BLaER1 treated with 17β-estradiol and CSF1 and Interleukin-3, amounts not matched to agents 10 nM and 100 nM (cell line): ENCODE results near the gene RLF.

ENCODE experiments used
- H3K27ac ChIP-seq, 11 experiments: shearing (Covaris generic); formaldehyde crosslinking; 2 replicates each; pipeline ENCODE4 v1.8.1; 2022
- H3K27me3 ChIP-seq, 11 experiments: shearing (Covaris generic); formaldehyde crosslinking; 2 replicates each; pipeline ENCODE4 v1.8.1; 2022
- H3K36me3 ChIP-seq, 11 experiments: shearing (Covaris generic); formaldehyde crosslinking; 2 replicates each; pipeline ENCODE4 v1.8.1; 2022
- H3K4me1 ChIP-seq, 10 experiments: shearing (Covaris generic); formaldehyde crosslinking; 2 replicates each; pipeline ENCODE4 v1.8.1; 2022
- H3K4me2 ChIP-seq, 11 experiments: shearing (Covaris generic); formaldehyde crosslinking; 2 replicates each; pipeline ENCODE4 v1.8.1; 2022
- H3K4me3 ChIP-seq, 10 experiments: shearing (Covaris generic); formaldehyde crosslinking; 2 replicates each; pipeline ENCODE4 v1.8.1; 2022
- H3K9ac ChIP-seq, 11 experiments: shearing (Covaris generic); formaldehyde crosslinking; 2 replicates each; pipeline ENCODE4 v1.8.1; 2022
- H3K9me3 ChIP-seq, 11 experiments: shearing (Covaris generic); formaldehyde crosslinking; replicated peaks in 1 of 11; 2 replicates each; pipeline ENCODE4 v1.8.1; 2022
- H4K20me1 ChIP-seq, 11 experiments: shearing (Covaris generic); formaldehyde crosslinking; 2 replicates each; pipeline ENCODE4 v1.8.1; 2022
- Cebpa-rat ChIP-seq, 11 experiments: shearing (Covaris generic); IDR thresholded peaks; 2 replicates each; pipeline ENCODE4 v1.8.1; 2022

The RLF gene

DNA sequence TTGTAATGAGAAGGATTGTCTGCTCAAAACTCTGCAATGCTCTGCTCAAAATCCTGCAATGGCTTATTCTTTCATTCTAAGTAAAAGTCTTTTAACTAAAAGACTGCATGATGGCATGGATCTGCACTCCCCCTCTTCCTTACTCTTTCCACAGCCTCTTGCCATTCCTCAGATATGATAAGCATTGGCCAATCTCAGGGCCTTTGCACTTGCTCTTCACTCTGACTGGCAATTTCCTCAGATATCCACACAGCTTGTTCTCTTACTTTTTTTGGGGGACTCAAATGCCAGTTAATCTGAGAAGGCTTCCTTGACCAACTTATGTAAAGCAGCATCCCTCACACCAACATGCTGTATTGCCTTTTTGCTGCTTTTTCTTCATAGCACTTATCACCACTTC is 94.0 kb downstream of the RLF start:
- Histone ChIP-seq H3K4me2 (peak overlapping the region in 1 of 11 experiments; percentile 94; a peak in 1 of 22 replicates), H3K36me3 (peaks cover 4 to 11% (median 10%) of the 10 kb centered on the region in 11 experiments), H3K9me3 (no peaks in the 10 kb centered on the region), H4K20me1 (peaks cover 0 to 10% (median 0%) of the 10 kb centered on the region in 11 experiments; a peak in 3 of 22 replicates), H3K4me1 (peaks cover 19 to 40% (median 24%) of the 10 kb centered on the region in 10 experiments), H3K27ac (no peak overlapping the region), H3K27me3 (no peaks in the 10 kb centered on the region), H3K9ac (no peak overlapping the region), H3K4me3 (no peak overlapping the region)
- TF ChIP-seq Cebpa-rat (IDR thresholded peaks at IDR 0.05): no peak

DNA sequence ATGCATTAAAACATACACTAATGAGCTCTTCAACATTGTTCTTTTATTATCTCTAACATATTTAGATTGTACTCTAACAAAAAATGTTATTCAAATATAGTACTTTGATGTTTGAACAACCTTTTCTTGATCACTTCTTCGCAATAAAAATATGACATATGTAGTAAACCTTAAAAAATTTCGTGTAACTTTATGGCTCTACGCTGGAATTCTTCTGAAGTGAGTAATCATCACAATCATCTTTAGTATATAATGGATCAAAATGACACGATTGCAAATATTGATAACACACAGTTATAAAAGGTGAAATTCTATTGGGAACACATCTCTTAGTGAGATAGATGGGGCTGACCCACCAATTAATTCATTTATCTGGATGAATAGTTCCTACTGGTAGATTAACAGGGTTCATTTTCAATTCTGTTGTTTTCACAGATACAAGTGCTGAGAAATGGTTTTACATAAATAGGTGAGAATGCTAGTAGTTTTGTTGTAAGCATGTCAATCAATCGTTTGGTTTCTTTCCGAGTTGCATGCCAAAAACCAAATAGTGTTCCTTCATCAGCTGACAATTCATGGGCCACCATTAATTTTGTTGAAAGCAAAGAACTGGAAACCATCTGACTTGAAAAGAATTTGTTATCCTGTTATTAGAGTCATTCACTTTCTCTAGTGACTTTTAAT is 95.4 kb downstream of the RLF start:
- Histone ChIP-seq H3K36me3 (peaks cover 17 to 24% (median 23%) of the 10 kb centered on the region in 11 experiments), H3K27ac (peak overlapping the region; percentile 89 to 99 (median 96); a peak in 18 of 22 replicates)
- no peak for TF ChIP-seq Cebpa-rat (IDR thresholded peaks at IDR 0.05)

DNA sequence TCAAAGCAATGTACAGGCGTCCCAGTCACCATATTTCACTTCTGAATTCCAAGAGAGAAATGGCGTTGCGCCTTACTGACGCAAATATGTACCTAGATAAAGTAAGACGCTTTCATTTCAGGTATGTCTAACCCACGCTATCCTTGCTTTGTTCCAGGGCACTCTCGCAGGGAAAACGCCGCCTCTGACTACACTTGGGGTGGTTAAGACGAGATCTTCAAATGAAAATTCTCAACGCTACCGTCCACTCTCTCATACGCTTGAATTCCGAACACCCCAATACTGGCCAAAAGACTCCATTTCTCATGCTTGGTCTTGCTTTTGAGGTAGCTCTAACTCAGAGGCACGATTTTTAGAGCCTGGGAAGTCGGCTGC is 96.1 kb downstream of the RLF start:
- Histone ChIP-seq H3K27me3 (no peaks in the 10 kb centered on the region), H4K20me1 (peaks cover 0 to 22% (median 0%) of the 10 kb centered on the region in 11 experiments; a peak in 4 of 22 replicates), H3K4me1 (peaks cover 19 to 36% (median 24%) of the 10 kb centered on the region in 10 experiments), H3K4me3 (peak overlapping the region; percentile 82 to 100 (median 96)), H3K36me3 (peaks cover 24 to 31% (median 31%) of the 10 kb centered on the region in 11 experiments), H3K4me2 (peak overlapping the region; percentile 67 to 94 (median 82)), H3K9ac (peak overlapping the region; percentile 92 to 99 (median 97)), H3K9me3 (no peaks in the 10 kb centered on the region), H3K27ac (peak overlapping the region; percentile 89 to 99 (median 96))
- no peak for TF ChIP-seq Cebpa-rat (IDR thresholded peaks at IDR 0.05)

More for the DNA sequence above, 95.4 kb downstream of the RLF start:
- peak overlapping the region; percentile 92 to 99 (median 97); a peak in 20 of 22 replicates for H3K9ac ChIP-seq
- H3K4me3 ChIP-seq: peak overlapping the region; percentile 82 to 100 (median 96)
- H3K9me3 ChIP-seq: no peaks in the 10 kb centered on the region
- peaks cover 0 to 18% (median 0%) of the 10 kb centered on the region in 11 experiments; a peak in 3 of 22 replicates for H4K20me1 ChIP-seq
- H3K4me1 ChIP-seq: peaks cover 19 to 36% (median 24%) of the 10 kb centered on the region in 10 experiments
- H3K27me3 ChIP-seq: no peaks in the 10 kb centered on the region
- H3K4me2 ChIP-seq: peak overlapping the region; percentile 67 to 94 (median 82)

DNA sequence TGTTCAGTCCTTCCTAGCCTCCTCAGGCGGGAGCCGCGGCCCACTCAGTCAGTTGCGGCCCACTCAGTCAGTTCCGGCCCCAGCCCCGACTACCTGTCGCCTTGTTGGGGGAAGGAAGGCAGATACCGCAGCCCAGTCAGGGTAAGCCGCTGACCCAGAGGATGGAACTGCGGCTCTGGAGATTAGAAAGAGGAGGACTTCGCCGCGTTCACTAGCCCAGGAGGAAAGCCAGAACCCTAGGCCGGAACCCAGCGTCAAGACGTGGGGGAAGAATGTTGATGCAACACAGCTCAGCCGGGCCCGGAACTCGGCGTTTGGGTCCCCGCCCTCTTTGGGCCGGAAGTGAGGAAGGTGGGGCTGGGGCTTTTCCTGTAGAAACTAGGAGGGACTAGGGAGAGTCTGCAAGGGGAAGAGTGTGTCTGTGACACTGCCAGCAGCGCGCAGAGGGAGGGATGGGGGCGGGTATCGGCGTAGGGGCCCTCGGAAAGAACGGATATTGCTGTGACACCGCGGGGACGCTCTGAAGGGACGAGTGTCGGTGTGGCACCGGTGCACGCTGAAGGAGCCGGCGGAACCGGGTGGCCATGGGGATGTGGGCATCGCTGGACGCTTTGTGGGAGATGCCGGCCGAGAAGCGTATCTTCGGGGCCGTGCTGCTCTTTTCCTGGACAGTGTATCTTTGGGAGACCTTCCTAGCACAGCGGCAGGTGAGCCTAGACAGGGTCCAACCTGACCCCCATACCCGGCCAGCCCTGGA is 96.7 kb downstream of the RLF start, which contains the start of gene ZMPSTE24:
TSS of gene ZMPSTE24 (plus strand) at position 549 of the 757 bp plus-strand sequence. CDS start at position 585, 36 bp downstream.
- Histone ChIP-seq H4K20me1 (peaks cover 0 to 27% (median 2%) of the 10 kb centered on the region in 11 experiments; a peak in 5 of 22 replicates), H3K27me3 (no peaks in the 10 kb centered on the region), H3K9me3 (no peaks in the 10 kb centered on the region), H3K36me3 (peaks cover 30 to 37% (median 36%) of the 10 kb centered on the region in 11 experiments), H3K27ac (peak within 1 kb of the TSS; percentile 89 to 99 (median 96)), H3K4me1 (peaks cover 19 to 40% (median 24%) of the 10 kb centered on the region in 10 experiments), H3K9ac (peak within 1 kb of the TSS; percentile 92 to 99 (median 97)), H3K4me2 (peak within 1 kb of the TSS; percentile 77 to 94 (median 87)), H3K4me3 (peak within 1 kb of the TSS; percentile 82 to 100 (median 96))
- TF ChIP-seq Cebpa-rat (IDR thresholded peaks at IDR 0.05): no peak

DNA sequence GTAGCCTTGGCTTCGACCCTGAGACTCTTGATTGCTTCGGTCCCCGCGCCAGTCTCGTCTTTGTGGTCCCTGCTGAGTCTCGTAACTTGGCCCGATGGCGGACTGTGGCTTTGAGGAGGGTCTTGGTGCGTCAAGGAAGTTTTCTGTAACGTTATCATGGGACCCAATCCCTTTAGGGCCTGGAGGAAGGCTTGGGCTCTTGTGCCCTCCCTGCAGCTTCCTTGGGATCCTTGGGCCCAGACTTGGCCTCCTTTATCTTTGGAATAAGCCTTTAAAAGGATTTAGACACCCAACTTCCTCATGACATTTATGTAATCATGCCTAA is 97.2 kb downstream of the RLF start:
- Histone ChIP-seq H3K4me2 (peak overlapping the region; percentile 76 to 93 (median 86)), H4K20me1 (peaks cover 0 to 33% (median 2%) of the 10 kb centered on the region in 11 experiments; a peak in 5 of 22 replicates), H3K4me3 (peak overlapping the region; percentile 82 to 100 (median 96)), H3K27me3 (no peaks in the 10 kb centered on the region), H3K4me1 (peaks cover 19 to 45% (median 24%) of the 10 kb centered on the region in 10 experiments), H3K9ac (peak overlapping the region; percentile 92 to 99 (median 97)), H3K27ac (peak overlapping the region; percentile 55 to 99 (median 95)), H3K9me3 (no peaks in the 10 kb centered on the region), H3K36me3 (peaks cover 35 to 42% (median 42%) of the 10 kb centered on the region in 11 experiments)
- no peak for TF ChIP-seq Cebpa-rat (IDR thresholded peaks at IDR 0.05)

DNA sequence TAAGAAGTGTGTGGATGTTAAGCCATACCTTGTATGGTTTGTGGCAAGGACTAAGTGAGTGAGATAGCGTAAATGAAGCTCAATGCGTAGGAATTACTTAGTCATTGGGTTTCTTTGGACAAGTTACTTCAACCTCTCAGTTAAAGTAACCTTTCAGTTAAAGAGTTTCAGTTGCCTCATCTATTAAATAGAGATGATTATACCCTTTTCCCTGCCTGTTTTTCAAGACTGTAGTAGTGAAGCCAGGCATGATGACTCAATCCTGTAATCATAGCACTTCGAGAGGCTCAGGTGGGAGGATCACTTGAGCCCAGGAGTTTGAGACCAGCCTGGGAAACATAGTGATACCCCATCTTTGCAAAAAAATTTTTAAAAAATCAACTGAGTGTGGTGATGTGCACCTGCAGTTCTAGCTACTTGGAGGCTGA is 103.2 kb downstream of the RLF start:
- Histone ChIP-seq H3K9me3 (no peaks in the 10 kb centered on the region), H3K9ac (no peak overlapping the region), H3K4me3 (no peak overlapping the region), H3K4me1 (peaks cover 3 to 26% (median 9%) of the 10 kb centered on the region in 10 experiments), H3K4me2 (no peak overlapping the region), H4K20me1 (peaks cover 3 to 75% (median 16%) of the 10 kb centered on the region in 11 experiments; a peak in 17 of 22 replicates), H3K27me3 (no peaks in the 10 kb centered on the region), H3K27ac (no peak overlapping the region), H3K36me3 (peaks cover 89 to 100% (median 98%) of the 10 kb centered on the region in 11 experiments)
- no peak for TF ChIP-seq Cebpa-rat (IDR thresholded peaks at IDR 0.05)

DNA sequence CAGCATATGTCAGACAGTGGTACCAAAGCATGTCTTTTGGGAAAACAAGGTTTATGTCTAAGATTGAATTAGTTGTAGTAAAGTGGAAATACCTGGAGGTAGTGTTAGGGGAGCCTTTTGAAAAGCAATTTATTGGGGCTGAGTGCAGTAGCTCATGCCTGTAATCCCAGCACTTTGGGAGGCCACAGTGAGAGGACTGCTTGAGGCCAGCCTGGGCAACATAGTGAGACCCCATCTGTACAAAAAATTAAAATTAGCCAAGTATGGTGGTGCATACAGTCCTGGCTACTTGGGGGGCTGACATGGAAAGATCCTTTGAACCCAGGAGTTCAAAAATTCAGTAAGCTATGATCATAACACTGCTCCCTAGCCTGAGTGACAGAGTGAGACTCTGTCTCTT is 104.1 kb downstream of the RLF start:
- Histone ChIP-seq H3K36me3 (peaks cover 94 to 100% (median 98%) of the 10 kb centered on the region in 11 experiments), H3K27ac (no peak overlapping the region)
- no peak for TF ChIP-seq Cebpa-rat (IDR thresholded peaks at IDR 0.05)

DNA sequence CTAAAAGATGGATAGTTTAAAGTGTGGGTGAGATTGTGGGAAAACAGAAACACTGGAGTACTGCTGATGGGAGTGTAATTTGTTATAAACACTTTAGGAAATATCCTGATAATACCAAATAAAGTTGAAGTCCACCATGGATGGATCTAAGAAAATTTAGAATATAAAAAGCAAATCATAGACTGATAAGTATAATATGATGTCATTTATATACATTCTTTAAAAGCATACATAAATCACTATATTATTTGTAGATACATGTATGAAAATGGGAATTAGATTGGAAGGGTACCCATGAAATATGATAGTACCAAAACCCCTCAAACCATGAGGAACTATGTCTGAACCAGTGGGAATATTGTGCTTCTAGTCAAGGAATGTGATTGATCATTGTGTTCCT is 104.7 kb downstream of the RLF start:
- H3K36me3 ChIP-seq: peaks cover 94 to 100% (median 98%) of the 10 kb centered on the region in 11 experiments
- H3K4me2 ChIP-seq: no peak overlapping the region
- no peak overlapping the region for H3K9ac ChIP-seq
- no peaks in the 10 kb centered on the region for H3K27me3 ChIP-seq
- H3K27ac ChIP-seq: no peak overlapping the region
- no peak for TF ChIP-seq Cebpa-rat (IDR thresholded peaks at IDR 0.05)
- no peak overlapping the region for H3K4me3 ChIP-seq
- peaks cover 3 to 71% (median 16%) of the 10 kb centered on the region in 11 experiments; a peak in 17 of 22 replicates for H4K20me1 ChIP-seq
- H3K9me3 ChIP-seq: no peaks in the 10 kb centered on the region
- H3K4me1 ChIP-seq: peaks cover 0 to 25% (median 2%) of the 10 kb centered on the region in 10 experiments; a peak in 5 of 20 replicates

More for the DNA sequence above, 104.1 kb downstream of the RLF start:
- Histone ChIP-seq H3K4me2 (no peak overlapping the region), H3K4me1 (peaks cover 0 to 26% (median 2%) of the 10 kb centered on the region in 10 experiments; a peak in 10 of 20 replicates), H3K27me3 (no peaks in the 10 kb centered on the region), H3K4me3 (no peak overlapping the region), H3K9ac (no peak overlapping the region), H4K20me1 (peaks cover 3 to 67% (median 16%) of the 10 kb centered on the region in 11 experiments; a peak in 17 of 22 replicates), H3K9me3 (no peaks in the 10 kb centered on the region)
